ENCODE measurements around the gene KIF6. TPM values are rescaled to one million over a fixed set of nuclear protein-coding genes. Genes with fewer than 3 reads are reported as not detected.
"Not testable (repeated sequence)": the region's sequence is repeated elsewhere in the genome, so short reads cannot be mapped to it uniquely, and the experiment has no call there.

Gene KIF6
- total RNA-seq, 1 donor from 2014 or later = 0.06 TPM

DNA sequence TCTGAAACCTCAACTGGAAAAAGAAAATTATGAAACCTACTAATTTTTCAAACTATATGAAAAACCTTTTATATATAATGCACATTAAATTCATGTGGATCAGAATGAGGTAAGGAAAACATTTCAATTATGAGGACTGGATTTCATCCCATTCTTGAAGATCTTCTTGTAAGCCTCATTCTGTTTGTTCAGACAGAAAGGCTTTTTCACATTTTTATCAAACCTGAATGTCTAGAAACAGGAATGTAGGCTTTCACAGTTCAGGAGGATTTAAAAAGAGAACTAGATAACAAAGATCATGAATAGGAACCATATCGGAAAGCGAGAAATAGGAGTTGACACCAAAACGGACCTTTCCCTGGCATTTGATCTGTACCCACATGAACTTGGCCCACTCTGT lies 210.2 kb downstream of the KIF6 start:
- DNase-seq (ENCODE audit: extremely low read depth, low read depth, low spot score) = no peak

DNA sequence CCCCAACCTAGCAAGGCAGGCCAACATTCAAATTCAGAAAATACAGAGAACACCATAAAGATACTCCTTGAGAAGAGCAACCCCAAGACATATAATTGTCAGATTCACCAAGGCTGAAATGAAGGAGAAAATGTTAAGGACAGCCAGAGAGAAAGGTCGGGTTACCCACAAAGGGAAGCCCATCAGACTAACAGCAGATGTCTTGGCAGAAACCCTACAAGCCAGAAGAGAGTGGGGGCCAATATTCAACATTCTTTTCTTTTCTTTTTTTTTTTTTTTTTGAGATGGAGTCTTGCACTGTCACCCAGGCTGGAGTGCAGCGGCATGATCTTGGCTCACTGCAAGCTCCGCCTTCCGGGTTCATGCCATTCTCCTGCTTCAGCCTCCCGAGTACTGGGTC lies 215.4 kb downstream of the KIF6 start:
- DNase-seq (ENCODE audit: extremely low read depth, low read depth, low spot score) = not testable (repeated sequence)

DNA sequence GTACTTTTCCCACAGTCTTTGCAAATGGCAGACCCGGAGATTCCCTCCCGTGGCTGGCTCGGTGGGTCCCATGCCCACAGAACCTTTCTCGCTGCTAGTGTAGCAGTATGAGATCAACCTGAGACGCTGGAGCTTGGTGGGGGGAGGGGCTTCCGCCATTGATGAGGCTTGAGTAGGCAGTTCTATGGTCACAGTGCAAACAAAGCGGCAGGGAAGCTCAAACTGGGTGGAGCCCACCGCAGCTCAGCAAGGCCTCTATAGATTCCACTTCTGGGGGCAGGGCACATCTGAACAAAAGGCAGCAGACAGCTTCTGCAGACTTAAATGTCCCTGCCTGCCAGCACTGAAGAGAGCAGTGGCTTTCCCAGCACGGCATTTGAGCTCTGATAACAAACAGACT lies 216.7 kb downstream of the KIF6 start:
- DNase-seq (ENCODE audit: extremely low read depth, low read depth, low spot score) = no peak

DNA sequence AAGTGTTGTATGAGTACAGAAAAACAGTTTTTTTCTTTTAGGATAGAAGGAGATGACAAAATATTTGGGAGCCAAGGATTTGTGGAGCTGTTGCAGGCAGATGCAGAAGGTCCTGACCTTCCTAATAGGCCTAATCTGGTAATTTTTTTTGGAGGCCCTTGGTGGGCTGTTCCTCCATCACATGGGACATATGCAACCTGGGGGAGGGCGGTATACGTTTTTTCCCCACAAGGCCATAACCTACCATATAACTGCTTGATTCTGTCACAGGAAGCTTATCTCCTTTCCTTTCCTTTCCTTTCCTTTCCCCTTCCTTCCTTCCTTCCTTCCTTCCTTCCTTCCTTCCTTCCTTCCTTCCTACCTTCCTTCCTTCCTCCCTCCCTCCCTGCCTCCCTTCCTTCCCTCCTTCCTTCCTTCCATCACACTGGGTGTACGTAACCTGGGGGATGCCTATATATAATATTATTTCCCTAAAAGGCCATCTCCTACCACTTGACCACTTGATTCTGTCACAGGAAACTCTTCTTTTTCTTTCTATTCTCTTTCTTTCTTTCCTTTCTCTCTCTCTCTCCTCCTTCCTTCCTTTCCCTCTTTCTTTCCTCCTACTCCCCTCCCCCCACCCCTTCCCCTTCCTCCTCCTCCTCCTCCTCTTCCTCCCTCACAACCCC lies 217.7 kb downstream of the KIF6 start:
- DNase-seq (ENCODE audit: extremely low read depth, low read depth, low spot score) = no peak

DNA sequence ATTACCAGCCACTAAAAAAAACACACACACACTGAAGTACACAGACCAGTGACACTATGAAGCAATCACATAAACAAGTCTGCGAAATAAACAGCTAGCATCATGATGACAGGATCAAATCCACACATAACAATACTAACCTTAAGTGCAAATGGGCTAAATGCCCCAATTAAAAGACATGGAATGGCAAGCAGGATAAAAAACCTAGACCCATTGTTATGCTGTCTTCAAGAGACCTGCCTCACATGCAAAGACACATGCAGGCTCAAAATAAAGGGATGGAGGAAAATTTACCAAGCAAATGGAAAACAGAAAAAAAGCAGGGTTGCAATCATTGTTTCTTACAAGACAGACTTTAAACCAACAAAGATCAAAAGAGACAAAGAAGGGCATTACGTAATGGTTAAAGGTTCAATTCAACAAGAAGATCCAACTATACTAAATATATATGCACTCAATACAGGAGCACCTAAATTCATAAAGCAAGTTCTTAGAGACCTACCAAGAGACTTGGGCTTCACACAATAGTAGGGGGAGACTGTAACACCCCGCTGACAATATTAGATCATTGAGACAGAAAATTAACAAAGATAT lies 222.7 kb downstream of the KIF6 start:
- DNase-seq (ENCODE audit: extremely low read depth, low read depth, low spot score) = not testable (repeated sequence)

DNA sequence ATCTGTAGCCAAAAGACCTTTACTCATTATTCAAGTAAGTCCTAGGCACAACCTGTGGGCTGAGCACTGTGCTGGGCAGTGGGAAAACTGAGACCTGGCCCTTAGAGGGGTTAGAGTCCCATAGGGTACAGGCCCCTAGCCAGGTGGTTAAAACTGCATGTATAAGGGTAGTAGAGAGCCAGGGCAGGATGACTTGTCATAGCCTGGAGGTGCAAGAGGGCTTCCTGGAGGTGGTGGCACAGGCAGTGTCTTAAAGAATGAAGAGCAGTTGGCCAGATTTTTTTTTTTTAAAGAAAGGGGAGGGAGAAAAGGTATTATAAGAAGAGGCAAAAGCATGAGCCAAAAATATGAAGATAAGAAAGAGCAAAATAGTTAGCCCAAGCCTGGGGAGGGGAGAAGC lies 226.2 kb downstream of the KIF6 start:
- no peak for DNase-seq (ENCODE audit: extremely low read depth, low read depth, low spot score)

DNA sequence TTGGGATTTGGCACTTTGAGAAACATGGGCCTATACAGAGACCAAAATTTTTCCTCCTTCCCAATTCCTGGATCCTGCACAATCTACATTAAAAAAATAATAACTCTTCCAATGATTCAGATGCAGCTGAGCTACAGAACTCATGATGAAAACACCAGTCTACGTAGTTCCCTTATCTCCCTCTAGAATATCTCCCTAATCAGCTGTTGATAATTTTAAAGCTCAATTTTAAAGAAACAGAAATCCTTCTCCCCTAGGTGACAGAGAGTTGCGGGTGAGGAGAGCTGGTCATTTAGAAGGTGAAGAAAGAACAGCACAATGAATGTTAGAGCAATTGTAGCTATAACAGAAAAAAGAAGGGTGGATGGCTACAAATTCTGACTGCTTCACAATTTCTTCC lies 227.1 kb downstream of the KIF6 start:
- DNase-seq (ENCODE audit: extremely low read depth, low read depth, low spot score) = no peak

DNA sequence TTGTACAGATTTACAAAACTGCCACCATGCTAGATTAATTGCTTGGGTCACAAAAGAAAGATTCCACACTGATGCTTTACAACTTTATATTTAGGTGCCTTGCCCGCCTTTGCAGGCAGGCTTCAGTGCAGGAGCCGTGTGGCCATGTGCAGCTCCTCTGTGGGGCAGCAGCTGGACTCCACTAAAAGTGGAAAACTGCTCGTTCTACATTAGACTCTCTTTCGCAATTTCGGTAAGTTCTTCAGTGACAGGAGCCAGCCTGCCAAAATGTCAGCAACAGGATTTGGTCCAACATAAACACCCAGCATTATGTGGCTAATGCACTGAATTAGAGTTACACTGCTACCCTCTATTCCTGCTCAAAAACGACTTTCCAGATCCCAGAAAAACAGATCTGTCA lies 228.3 kb downstream of the KIF6 start:
- DNase-seq (ENCODE audit: extremely low read depth, low read depth, low spot score) = no peak

DNA sequence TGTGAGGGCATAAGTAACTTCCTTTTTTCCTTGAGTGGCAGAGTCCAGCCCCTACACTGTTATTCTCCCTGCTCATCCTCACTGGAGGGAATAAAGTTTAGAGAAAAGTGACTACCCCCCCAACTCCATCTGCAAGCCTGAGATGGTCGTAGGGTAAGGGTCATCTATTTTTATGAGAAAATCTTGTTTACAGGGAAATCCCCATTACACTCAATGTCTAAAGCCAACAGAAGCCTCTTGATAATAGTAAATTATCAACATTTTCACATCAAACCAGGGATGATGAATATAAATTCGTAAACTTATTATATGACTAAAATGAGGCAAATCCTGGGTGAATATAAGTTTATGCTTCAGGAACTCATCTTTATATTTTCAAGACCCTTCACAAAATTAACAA lies 228.8 kb downstream of the KIF6 start:
- no peak for DNase-seq (ENCODE audit: extremely low read depth, low read depth, low spot score)

DNA sequence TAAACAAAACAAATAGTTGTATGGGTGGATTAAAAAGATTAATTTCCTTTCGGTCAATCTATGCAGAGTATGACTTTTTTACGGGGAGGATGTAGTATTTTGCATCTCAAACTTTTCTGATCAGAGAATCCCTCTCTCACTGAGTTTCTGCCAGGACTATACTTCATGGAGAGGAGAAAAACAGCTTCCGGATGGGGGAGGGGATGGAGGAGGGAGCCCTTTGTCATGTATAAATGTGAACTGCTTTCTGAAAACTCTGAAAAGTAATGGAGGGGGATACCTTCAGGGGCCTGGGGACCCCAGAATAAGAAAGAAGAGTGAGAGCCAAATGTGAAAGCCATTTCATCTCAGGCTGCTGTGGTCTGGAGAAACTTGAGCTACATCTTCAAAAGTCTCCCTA lies 229.6 kb downstream of the KIF6 start:
- no peak for DNase-seq (ENCODE audit: extremely low read depth, low read depth, low spot score)

DNA sequence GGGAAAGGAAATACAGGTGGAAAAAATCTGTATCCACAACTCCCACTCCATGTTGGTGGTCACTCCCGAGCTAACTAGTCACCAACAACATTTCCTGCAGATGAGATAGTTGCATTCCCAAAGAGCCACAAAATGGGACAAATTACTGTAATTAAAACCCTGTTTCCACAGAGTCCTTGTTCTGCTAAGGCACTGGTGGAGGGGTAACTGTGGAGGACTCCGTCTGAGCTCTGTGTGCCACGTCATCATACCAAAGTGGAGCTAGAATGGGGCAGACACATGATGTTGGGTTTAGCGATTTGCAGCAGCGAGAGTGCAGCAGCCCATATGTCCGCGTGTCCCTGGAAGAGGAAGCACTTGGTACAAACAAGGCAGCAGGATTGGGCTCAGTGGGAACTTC lies 230.2 kb downstream of the KIF6 start:
- no peak for DNase-seq (ENCODE audit: extremely low read depth, low read depth, low spot score)

DNA sequence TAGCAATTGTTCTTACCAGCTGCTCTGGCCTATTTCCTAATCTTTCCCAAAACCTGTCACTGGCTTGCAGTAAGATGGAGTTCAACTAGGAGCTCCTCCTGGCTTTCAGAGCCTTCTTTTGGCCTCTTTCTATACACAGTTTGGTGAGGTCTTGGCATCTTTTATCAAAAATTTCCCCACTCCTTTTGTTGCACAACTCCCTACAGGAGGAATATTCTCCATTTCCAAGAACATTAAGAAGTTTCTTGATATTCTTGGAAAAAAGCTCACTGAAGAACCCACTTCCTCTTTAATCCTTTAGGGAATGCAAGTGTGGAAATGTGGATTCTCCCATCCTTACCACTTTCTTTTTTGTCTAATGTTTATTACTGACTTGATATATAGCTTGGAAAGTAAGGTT lies 231.4 kb downstream of the KIF6 start:
- DNase-seq (ENCODE audit: extremely low read depth, low read depth, low spot score) = no peak

DNA sequence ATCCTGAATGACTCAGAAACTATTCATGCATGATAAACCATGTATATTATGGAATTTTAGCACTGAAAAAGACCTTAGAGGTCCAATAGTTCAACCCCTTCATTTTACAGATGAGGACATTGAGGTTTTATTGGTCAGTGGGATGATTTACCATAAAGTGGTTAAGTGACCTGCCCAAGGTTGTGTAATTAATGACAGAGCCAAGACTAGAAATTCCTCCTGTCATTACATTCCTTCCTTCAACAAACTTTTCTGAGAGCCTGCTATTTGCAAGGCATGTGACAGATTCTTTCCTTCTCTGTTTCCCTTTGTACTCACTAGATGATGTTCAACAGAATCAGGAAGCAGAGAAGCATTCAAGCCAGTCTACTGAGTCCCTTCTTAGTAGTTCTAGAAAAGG lies 232.0 kb downstream of the KIF6 start:
- DNase-seq (ENCODE audit: extremely low read depth, low read depth, low spot score) = no peak

DNA sequence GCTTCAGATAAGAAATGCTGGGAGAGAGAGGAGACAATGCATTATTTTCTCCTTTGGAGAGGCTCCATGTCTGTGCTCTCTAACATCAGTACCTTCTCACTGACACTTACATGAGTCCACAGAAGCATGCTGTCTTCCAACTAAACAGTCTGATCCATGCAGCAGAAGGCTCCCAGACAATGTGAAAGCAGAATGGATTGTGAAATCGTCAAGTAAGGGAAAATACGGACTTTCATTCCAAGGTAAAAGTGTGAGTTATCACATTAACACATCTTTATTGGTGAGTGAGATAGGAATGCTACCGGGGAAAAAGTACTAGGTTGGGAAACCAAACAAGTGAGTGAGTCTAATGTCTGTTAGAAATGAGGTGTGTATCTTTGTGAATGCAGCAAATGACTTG lies 235.1 kb downstream of the KIF6 start:
- DNase-seq (ENCODE audit: extremely low read depth, low read depth, low spot score) = no peak

DNA sequence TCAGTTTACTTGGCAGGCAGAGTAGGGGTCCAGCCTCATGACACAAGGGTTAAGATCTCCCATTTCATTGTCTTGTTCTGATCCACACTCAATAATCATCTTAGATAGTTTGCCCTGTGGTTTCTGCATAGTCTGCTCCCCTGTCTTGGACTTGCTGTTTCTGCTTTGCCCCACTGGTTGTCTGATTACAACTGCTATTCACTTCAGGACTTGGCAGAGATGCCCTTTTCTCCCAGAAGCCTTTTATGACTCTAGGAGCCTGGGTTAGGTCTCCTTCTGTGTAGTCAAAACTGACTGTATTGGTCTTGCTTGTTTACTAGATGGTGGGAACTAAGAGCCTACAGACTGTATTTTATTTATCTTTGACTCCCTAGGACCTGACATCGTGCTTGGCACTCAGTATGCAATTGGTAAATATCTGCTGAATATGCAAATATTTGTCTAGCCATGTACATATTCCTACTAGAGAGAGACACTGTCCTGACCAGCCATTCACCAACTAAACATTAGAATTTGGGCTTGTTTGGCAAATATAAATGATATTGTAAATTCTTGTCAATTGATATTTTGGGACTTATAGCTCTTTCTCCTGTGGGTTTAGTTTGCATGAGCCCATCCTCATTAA lies 236.8 kb downstream of the KIF6 start:
- DNase-seq (ENCODE audit: extremely low read depth, low read depth, low spot score) = no peak

DNA sequence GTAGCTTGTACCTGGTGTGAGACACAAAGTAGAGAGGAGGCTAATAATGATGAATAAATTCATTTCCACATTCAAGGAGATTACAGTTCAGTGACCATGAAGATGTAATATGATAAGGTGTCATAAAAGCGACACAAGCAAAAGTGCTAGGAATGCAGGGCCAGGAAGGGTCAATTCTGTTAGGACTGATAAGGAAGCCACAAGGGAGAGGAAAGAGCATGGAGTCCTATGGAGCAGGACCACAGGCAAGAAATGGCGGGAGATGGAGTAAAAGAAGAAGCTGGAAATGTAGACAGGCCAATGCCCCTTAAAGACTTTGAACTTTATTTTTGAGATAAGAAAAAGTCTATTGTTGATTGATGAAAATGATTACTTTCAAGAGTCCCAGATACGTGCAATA lies 240.9 kb downstream of the KIF6 start:
- DNase-seq (ENCODE audit: extremely low read depth, low read depth, low spot score) = no peak

DNA sequence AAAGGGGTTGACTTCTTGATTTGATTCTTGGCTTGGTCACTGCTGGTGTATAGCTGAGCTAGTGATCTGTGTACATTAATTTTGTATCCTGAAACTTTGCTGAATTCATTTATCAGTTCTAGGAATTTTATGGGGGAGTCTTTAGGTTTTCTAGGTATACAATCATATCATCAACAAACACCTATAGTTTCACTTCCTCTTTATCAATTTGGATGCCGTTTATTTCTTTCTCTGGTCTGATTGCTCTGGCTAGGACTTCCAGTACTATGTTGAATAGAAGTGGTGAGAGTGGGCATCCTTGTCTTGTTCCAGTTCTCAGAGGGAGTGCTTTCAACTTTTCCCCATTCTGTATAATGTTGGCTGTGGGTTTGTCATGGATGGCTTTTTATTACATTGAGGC lies 245.4 kb downstream of the KIF6 start:
- DNase-seq (ENCODE audit: extremely low read depth, low read depth, low spot score) = not testable (repeated sequence)

DNA sequence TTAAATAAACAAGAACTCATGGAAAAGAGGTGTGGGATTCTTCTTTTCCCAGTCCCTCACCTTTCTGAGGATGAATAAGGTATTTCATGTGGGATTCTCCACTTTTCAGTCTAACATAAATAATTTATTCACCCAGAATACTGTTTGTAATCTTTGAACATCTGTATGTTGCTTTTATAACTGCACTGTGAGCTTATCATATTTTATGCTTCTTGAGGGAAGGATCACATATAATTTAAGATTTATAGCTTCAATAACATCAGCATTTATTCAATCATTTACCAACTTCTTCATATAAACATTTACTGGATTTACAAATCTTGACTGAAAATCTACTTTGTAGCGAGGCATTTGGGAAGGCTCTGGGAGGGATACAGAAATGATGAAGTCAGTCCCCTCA lies 248.5 kb downstream of the KIF6 start:
- DNase-seq (ENCODE audit: extremely low read depth, low read depth, low spot score) = no peak

DNA sequence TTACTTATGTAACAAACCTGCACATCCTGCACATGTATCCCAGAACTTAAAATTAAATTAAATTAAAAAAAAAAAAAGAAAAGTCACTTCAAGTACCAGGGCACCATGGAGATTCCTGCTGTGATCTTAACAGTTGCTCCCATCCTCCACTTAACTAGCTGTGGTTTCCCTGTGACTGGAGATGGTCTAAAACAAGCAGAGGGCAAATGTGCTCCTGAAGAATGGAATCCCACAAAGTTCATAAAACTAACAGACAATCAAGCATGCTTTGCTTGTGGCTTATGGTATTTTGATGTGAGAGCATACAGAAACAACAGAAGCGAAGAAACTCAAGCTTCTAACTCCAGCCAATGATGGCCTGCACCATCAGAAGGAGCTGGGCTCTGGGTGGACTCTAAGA lies 249.1 kb downstream of the KIF6 start:
- no peak for DNase-seq (ENCODE audit: extremely low read depth, low read depth, low spot score)

DNA sequence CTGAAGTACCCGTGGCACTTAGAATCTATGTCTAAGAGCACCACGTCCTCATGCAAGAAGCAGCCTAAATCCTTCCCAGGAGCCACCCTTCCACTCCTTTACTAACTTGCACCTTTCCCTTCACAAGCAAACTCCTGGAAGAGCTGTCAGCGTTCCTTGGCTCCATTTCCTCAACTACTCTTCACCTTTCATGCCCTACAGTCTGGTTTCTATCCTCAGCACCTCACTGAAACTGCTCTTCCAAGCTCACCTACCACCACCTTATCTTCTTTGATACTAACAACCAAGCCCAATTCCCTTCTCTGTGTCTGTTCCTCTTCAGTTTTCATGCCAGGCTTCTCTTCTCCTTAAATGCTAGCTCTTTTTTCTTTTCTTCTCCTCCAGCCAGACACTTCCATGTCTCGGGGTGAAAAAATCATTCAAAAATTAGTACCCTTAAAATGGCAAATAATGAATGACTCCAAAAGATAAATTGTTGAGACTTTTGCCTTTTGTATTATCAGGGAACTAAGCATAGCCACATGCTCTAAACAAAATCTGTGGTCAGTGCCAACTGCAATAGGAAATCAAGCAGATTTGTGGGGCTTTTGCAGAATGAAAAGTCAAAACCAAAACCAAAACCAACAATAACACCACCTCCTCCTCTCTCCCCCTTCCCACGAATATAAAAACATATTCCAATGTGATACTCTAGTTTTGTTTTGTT lies 253.1 kb downstream of the KIF6 start:
- no peak for DNase-seq (ENCODE audit: extremely low read depth, low read depth, low spot score)

DNA sequence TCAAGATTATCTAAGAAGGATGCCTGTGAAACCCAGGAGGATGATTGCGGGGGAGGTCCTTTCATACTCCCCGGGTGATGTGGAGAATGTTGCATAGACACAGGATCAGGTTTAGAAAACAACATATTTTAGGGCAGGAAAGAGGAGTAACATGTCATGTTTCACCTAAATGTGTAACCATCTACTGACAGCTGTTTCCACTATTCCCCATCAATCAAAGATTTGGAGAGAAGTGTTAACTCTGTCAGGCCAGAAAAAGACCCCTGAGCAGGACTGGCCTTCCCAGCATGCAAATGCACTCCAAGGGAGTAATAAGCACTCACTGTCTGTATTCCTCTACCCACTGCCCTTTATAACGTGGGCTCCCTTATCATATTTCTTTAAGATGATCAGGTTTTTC lies 254.7 kb downstream of the KIF6 start:
- DNase-seq (ENCODE audit: extremely low read depth, low read depth, low spot score) = no peak

DNA sequence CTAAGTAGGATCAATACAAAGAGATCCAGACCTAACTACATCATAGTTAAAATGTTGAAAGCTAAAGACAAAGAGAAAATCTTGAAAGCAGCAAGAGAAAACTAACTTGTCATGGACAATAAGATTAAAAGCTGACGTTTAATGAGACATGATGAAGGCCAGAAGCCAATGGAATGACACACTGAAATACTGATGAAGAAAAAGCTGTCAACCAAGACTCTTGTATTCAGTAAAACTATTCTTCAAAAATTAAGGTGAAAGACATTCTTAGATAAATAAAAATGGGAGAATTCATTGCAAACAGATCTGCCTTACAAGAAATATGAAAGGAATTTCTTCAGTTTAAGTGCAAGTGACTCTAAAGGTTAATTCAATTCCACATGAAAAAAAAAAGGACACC lies 256.8 kb downstream of the KIF6 start:
- no peak for DNase-seq (ENCODE audit: extremely low read depth, low read depth, low spot score)

Measured in glomerular endothelial cell (primary cell).